PFSK-1 (cell line): Measurements from ENCODE around the gene BABAM1.

ENCODE experiments used
- FOXP2 ChIP-seq: optimal IDR thresholded peaks from 2 replicates; pipeline ENCODE3; 2011; ENCODE audit warnings: borderline replicate concordance, control low read depth, inconsistent platforms; ENCODE audit not compliant: insufficient read depth; ENCODE audit errors: extremely low read length, extremely low read depth
- POLR2AphosphoS5 ChIP-seq: IDR thresholded peaks from 2 replicates; pipeline ENCODE4 v1.6.1; 2012; ENCODE audit warnings: low read depth, mild to moderate bottlenecking, control low read depth, low read length, moderate library complexity
- SIN3A ChIP-seq: IDR thresholded peaks from 2 replicates; pipeline ENCODE4 v1.6.1; 2012; ENCODE audit warnings: mild to moderate bottlenecking, low read length, moderate library complexity, borderline replicate concordance; ENCODE audit not compliant: insufficient read depth
- TAF1 ChIP-seq: IDR thresholded peaks from 2 replicates; pipeline ENCODE4 v1.6.1; 2012; ENCODE audit warnings: low read length, control low read depth, borderline replicate concordance; ENCODE audit not compliant: insufficient read depth
- TF ChIP-seq, protein P1 (sequence below), 2 experiments: IDR thresholded peaks; 2 replicates each; pipeline versions ENCODE4 v1.6.1 to v1.8.0; 2011 to 2012; ENCODE audit warnings: low read depth in 2 of 2, low read length in 2 of 2, control low read depth in 1 of 2, inconsistent platforms in 1 of 2, mild to moderate bottlenecking in 1 of 2, moderate library complexity in 1 of 2; ENCODE audit not compliant: insufficient read depth in 1 of 2

Gene BABAM1

DNA sequence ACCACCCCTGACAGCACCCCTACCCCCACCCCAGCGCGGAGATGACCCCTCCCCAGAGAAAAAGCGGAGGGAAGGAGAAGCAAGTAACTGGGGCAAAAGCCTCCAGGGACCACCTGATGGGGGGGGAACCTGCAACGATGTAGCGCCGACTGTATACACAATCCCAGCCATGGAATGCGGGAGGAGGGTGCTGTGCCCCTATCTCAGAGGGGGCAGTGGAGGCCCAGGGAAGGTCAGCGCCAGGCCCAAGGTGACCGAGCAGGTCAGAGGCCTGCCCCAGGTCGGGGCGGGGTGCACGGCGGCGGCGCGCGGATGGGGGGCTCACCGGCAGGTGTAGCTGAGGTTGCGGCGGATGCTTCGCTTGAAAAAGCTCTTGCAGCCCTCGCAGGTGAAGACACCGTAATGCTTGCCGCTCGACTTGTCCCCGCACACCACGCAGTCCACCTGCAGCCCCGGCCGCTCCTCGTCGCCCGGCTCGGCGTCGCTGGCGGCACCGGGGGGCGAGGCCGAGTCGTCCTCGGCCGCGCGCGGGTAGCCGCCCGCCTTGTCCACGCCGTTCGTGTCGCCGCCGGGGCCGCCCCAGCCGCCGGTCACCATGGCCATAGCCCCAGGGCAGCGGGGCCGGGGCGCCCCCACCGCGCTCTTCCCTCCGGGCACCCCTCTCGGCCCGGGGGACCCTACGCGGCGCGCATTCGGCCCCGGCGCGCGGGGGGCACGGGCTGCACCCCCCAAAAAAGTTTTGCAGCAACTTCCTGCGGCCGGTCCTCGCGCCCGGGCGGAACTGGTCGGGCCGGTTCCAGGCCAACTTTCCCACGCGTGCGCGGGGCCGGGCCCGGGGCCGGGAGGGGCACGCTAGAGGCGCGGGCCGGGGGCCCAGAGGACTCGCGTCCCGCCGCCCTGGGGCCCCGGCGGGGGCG, 22.4 kb upstream of the BABAM1 start:
- TF ChIP-seq FOXP2 (no peak), SIN3A (no peak), TAF1 (no peak), POLR2AphosphoS5 (no peak)
- TF ChIP-seq, protein P1, sequence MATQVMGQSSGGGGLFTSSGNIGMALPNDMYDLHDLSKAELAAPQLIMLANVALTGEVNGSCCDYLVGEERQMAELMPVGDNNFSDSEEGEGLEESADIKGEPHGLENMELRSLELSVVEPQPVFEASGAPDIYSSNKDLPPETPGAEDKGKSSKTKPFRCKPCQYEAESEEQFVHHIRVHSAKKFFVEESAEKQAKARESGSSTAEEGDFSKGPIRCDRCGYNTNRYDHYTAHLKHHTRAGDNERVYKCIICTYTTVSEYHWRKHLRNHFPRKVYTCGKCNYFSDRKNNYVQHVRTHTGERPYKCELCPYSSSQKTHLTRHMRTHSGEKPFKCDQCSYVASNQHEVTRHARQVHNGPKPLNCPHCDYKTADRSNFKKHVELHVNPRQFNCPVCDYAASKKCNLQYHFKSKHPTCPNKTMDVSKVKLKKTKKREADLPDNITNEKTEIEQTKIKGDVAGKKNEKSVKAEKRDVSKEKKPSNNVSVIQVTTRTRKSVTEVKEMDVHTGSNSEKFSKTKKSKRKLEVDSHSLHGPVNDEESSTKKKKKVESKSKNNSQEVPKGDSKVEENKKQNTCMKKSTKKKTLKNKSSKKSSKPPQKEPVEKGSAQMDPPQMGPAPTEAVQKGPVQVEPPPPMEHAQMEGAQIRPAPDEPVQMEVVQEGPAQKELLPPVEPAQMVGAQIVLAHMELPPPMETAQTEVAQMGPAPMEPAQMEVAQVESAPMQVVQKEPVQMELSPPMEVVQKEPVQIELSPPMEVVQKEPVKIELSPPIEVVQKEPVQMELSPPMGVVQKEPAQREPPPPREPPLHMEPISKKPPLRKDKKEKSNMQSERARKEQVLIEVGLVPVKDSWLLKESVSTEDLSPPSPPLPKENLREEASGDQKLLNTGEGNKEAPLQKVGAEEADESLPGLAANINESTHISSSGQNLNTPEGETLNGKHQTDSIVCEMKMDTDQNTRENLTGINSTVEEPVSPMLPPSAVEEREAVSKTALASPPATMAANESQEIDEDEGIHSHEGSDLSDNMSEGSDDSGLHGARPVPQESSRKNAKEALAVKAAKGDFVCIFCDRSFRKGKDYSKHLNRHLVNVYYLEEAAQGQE (IDR thresholded peaks at IDR 0.05; ENCODE audit: insufficient read depth in 1 of 2, low read depth in 2 of 2, low read length in 2 of 2), result no peak

DNA sequence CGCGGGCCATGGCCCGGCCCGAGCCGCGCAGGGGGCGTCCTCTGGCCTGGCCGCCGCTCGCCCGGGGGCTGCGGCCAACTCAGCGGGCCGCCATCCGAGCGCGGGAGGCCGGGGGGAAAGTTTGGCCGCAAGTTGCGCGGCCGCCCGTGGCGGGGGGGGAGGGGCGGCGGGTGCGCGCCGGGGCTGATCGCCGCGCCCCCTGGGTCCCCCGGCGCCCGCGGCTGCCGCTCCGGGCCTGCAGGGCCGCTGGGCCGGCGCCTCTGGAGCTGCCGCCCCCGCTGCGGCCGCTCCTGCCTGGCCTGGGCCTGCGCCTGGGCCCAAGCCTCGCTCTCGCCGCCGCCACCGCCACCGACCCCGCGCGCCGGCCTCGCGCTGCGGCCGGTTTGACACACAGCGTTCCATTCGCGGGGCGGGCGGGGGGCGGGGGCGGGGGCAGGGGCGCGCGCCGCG, 21.7 kb upstream of the BABAM1 start, which contains the start of gene NR2F6:
Gene NR2F6 (minus strand): TSS at position 385 of the 450 bp plus-strand sequence. CDS start 699 bp downstream, outside the sequence.
- TF ChIP-seq FOXP2, result no peak
- TF ChIP-seq POLR2AphosphoS5, result no peak
- no peak for TF ChIP-seq TAF1
- no peak for TF ChIP-seq SIN3A
- TF ChIP-seq, protein P1 (IDR thresholded peaks at IDR 0.05; ENCODE audit: insufficient read depth in 1 of 2, low read depth in 2 of 2, low read length in 2 of 2), result no peak

DNA sequence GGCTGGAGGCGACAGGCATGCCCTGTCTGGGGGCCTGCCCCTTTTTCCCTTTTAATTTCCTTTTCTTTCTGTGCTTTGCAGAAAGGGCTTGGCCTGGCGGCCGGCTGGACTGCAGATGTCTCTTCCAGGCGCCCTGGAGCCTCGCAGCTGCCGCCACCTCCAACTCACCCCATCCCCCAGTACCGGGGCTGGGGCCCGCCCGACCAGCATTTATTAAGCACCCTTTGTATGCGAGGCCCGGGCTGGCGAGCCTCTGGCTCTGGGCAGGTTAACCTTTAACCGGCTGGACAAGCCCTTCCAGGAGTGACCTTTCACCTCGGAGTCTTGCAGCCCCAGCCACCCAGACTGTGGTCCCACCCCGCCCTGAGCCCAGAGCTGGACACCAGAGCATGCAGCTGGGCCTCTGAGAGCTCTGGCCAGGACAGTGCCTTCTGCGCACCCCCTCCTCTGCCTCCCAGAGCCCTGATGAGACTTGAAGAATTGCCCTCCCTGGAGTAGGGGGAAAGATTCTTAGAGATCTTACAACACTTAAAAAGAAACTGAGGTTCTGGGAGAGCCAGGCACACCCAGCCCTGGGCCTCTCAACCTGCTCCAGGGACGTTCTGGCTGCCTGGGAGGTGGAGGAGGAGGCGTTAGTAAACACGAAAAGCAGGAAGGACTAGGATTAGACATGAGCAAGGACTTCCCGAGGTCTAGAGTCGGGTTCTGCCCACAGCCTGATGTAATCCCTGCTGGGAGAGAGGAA, 20.4 kb upstream of the BABAM1 start:
- TF ChIP-seq POLR2AphosphoS5 (no peak), SIN3A (0 out of 2 replicates have a peak, but pooled peaks have one; percentile 5), TAF1 (no peak), FOXP2 (peak; percentile 28)
- TF ChIP-seq, protein P1 (IDR thresholded peaks at IDR 0.05; ENCODE audit: insufficient read depth in 1 of 2, low read depth in 2 of 2, low read length in 2 of 2), result no peak

DNA sequence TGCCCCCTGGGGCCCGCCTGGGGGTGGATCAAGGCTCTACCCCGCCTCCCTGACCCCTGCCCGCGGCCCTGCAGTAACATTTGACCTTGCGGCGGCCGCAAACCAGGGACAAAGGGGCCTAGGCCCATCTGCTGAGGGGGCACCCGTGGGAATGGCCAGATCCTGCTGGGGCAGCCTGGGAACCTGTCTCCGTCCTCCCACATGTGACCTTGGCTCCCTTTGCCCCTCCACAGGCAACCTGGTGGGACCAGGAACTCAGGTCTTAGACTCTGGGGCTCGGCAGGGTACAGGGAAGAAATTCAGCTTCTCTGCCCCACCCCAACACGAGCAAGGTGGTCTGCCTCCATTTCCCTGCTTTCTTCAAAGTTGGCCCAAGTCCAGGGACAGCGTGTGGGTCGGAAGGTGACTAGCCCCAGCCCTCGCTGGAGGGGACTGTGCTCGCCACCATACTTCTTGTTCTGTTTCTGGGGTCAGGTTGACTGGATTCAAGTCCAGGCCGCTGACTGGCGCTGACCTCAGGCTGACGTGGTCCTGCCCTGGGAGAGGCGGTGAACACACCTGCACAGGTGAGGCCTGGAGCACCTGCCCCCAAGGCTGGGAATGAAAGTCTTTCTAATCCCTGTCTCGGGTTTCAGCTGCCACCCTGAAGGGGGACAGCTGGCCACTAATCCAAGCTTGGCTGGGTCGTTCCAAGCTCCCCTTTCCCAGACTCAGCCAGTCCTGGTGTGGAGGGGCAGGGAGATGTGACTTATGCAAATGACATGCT, 19.0 kb upstream of the BABAM1 start:
- TF ChIP-seq, protein P1 (IDR thresholded peaks at IDR 0.05; ENCODE audit: insufficient read depth in 1 of 2, low read depth in 2 of 2, low read length in 2 of 2), result no peak
- TF ChIP-seq SIN3A (no peak), TAF1 (no peak), POLR2AphosphoS5 (no peak), FOXP2 (no peak)
